Adrenal gland (tissue), 12 donors: ENCODE results near the gene IQSEC3. TPM values are rescaled to one million over a fixed set of nuclear protein-coding genes. Genes with fewer than 3 reads are reported as not detected.
A peak's percentile ranks its signal among the peaks of the same experiment; 100 is the strongest.
"Not testable (repeated sequence)": the region's sequence is repeated elsewhere in the genome, so short reads cannot be mapped to it uniquely, and the experiment has no call there.

Experiments used
- DNase-seq, 7 donors: peaks; one replicate each; pipeline ENCODE4 v3.0.0-alpha.2; 2019 to 2020
- H3K27ac ChIP-seq, 5 donors: fragments of 200-600 bp; sonication (generic) in 4 of 5; 1 replicate in 3 of 5; 2 replicates in 2 of 5; pipeline versions ENCODE4 v1.5.1 to v1.8.0; 2016 to 2020; ENCODE audit warnings: mild to moderate bottlenecking in 1 of 5
- H3K27me3 ChIP-seq: fragments of 200-600 bp; 2 replicates; pipeline ENCODE4 v1.8.0; 2021
- H3K36me3 ChIP-seq, 2 donors: fragments of 200-600 bp; replicated peaks in 1 of 2; 1 replicate in 1 of 2; 2 replicates in 1 of 2; pipeline versions ENCODE4 v1.5.1 to v1.8.0; 2018 to 2022
- H3K4me1 ChIP-seq, 2 donors: fragments of 200-600 bp; replicated peaks in 1 of 2; 1 replicate in 1 of 2; 2 replicates in 1 of 2; pipeline versions ENCODE4 v1.5.1 to v1.8.0; 2018 to 2021
- H3K4me3 ChIP-seq, 4 donors: fragments of 200-600 bp; sonication (generic) in 3 of 4; one replicate each; pipeline ENCODE4 v1.5.1; 2016 to 2018
- H3K9me3 ChIP-seq, 3 donors: fragments of 200-600 bp; sonication (generic) in 1 of 3; replicated peaks in 1 of 3; 1 replicate in 2 of 3; 2 replicates in 1 of 3; pipeline versions ENCODE4 v1.5.1 to v1.8.0; 2016 to 2021
- POLR2A ChIP-seq, 2 donors: fragments of 450-650 bp; IDR thresholded peaks; one replicate each; pipeline ENCODE4 v1.6.1; 2017; ENCODE audit warnings: antibody characterized with exemption in 2 of 2, mild to moderate bottlenecking in 2 of 2, moderate library complexity in 1 of 2
- WGBS, 4 donors: extraction: QIAGEN DNeasy Blood & Tissue Kit in 2 of 4; methylation state at CpG; one replicate each; pipeline versions ENCODE4 v1.1.5 to v1.1.7; 2013 to 2017; 5-methylcytosine and 5-hydroxymethylcytosine counted together
- intact Hi-C, 2 donors: fragments of 100-400 bp; cut with DNase I; formaldehyde crosslinking; loops; one replicate each; pipeline versions ENCODE4 v1.14.1 to v1.15.0; 2022 to 2023
- polyA plus RNA-seq, 3 donors: library from polyadenylated mRNA; stranded (reverse); fragments of 200-250 nt in 2 of 3; fragments of 350-450 nt in 1 of 3; fragmentation: Illumina TruSeq in 1 of 3; extraction: RNeasy Lipid Tissue Mini Kit (QIAGEN cat#74804) in 1 of 3; gene quantifications; one replicate each; pipeline ENCODE4 v1.2.3, GENCODE V29; 2013 to 2014
- total RNA-seq, 9 donors: library from RNA; depleted of rRNA in 4 of 9; stranded (reverse); fragments of >200 nt in 4 of 9; fragments of 120-200 nt in 1 of 9; fragmentation: NEBNext Ultra II Directional in 1 of 9; extraction: Animal tissue kit (Norgen Biotek cat#: 25700) in 1 of 9; gene quantifications; one replicate each; pipeline versions ENCODE4 v1.1.0 to v1.2.4, GENCODE V29; 2013 to 2023
- TF ChIP-seq, protein P1 (sequence below), 6 experiments: fragments of 450-650 bp in 4 of 6; fragments of 200-600 bp in 2 of 6; sonication (generic) in 1 of 6; IDR thresholded peaks; 1 replicate in 5 of 6; 2 replicates in 1 of 6; pipeline versions ENCODE4 v1.5.1 to v1.8.0; 2016 to 2021; ENCODE audit warnings: antibody characterized with exemption in 6 of 6, mild to moderate bottlenecking in 2 of 6, moderate library complexity in 1 of 6
- donor health status: healthy with polysubstance abuse.
- donor health status: Bipolar disorder and iron deficiency.
- donor health status: DM: yes; HTN: yes; CAD: no.
- donor health status: DM: no; HTN: no; CAD: no.
- donor health status: DM: no; HTN: no; CAD: no.
- donor health status: DM: yes; HTN: yes; CAD: no.

IQSEC3 gene
- total and polyA plus RNA-seq, 12 donors = 0.13 to 6.3 (median 1.00) TPM

DNA sequence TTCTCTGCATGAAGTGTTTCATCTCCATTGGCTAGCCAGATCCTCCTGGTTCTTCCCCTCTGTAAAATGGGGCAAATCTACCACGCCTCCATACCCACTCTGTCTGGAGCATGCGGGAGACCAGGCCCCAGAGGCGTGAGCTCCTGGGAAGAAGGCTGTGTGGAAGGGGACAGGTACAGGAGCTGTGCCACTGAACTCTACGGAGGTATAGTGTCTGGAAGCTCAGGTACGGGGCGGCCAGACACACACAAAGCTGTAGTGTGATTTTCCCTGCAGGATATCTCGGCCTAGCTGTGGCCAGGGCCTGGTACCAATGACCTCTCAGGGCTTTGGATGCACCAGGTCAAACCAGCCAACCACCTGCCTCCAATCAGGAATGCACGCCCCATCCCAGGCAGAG lies 10.0 kb downstream of the IQSEC3 start:
- intact Hi-C loops, H3K4me1 ChIP-seq, H3K36me3 ChIP-seq, H3K9me3 ChIP-seq, H3K27ac ChIP-seq, H3K4me3 ChIP-seq, DNase-seq: not testable (repeated sequence)
- WGBS, 4 donors = 87 to 96% (median 93%) methylated on average over 6 to 8 of the region's 8 CpGs
- H3K27me3 ChIP-seq = peaks cover 12% of the 10 kb centered on the region

DNA sequence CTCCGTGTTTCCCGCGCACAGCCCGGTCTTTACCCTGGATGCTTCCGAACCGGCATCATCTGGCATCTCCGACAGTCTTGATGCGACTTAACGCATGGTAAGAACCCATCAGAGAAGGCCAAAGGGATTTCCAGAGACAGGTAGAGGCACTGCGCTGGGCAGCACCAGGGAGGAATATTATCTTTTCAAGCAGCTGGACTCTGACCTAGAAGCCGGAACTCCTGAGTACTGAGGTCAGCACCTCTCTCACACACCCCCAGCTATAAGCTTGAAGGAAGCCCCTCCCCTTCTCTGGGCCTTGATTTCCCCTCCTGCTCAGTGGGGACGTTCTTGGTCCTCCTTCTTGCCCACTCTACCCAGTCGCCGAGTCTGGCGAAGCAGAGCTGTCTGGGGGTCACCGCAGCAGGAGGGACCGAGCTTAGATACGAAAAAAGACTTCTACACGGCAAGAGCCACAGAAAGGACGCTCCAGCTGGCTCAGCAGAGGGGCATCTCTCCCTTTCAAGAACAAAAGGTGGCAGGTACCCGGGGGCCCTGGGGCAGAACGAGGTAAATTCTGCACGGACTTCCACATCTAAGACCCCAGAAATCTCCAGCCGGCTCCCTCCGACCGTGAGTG lies 10.6 kb downstream of the IQSEC3 start:
- H3K4me3 ChIP-seq, H3K9me3 ChIP-seq, intact Hi-C loops, H3K27ac ChIP-seq, DNase-seq, H3K36me3 ChIP-seq, H3K4me1 ChIP-seq: not testable (repeated sequence)
- peaks cover 12% of the 10 kb centered on the region for H3K27me3 ChIP-seq
- WGBS, 4 donors = 78 to 87% (median 81%) methylated on average over 10 to 11 of the region's 26 CpGs

DNA sequence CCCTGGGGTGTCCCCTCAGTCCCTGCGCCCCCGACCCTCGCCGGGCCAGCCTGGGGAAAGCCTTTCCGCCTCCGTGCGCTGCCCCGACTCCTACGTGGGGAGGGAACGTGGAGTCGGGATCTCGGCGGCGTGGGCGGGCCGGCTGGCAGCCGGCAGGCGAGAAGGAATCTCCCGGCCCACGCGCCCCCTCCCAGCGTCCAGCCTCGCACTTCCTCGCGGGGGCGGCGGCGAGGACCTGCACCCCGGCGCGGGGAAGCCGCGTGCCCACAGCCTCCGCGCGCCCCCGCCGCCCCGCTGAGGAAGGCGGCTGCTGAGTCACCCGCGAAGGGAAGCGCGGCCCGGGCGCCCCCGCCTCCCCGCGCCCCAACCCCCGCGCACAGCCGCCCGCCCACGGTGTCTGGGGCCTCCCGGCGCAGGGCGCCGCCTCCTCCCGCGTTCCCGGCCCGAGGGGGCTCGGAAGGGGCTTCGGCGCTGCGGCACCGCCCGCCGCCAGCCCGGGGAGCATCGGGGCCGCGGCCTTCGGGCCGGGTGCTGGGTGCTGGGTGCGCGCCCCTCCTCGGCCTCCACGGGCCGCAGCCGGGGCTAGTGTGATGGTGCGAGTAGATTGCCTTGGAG lies 11.3 kb downstream of the IQSEC3 start:
- H3K27me3 ChIP-seq = peaks cover 12% of the 10 kb centered on the region
- DNase-seq, H3K36me3 ChIP-seq, H3K4me1 ChIP-seq, intact Hi-C loops, H3K27ac ChIP-seq, H3K9me3 ChIP-seq: not testable (repeated sequence)
- peak overlapping the region in 1 of 4 donors; percentile 49 for H3K4me3 ChIP-seq
- 1 to 10% (median 2%) methylated on average over 2 to 69 of the region's 82 CpGs for WGBS, 4 donors

DNA sequence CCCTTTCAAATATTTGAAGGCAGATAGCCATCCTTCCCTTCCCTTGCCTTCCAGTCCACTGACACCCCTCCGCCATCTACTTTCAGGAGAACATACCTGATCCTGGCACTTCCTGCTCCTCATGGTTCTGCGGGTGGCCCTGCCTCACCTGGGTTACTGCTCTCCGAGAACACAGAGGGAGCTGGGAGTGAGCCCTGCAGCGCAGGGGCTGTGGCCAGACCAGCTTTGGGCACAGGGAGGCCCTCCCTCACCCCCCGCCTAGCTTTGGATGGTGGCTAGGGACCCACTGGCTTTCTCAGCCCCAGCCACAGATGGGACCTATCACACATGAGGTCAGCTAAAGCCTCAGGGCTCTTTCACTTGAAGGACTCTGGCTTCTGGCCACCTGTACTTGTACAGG lies 12.4 kb downstream of the IQSEC3 start:
- no peak for DNase-seq
- no peaks in the 10 kb centered on the region for H3K4me1 ChIP-seq
- H3K36me3 ChIP-seq = no peaks in the 10 kb centered on the region
- no peak for TF ChIP-seq POLR2A (IDR thresholded peaks at IDR 0.05)
- TF ChIP-seq, protein P1, sequence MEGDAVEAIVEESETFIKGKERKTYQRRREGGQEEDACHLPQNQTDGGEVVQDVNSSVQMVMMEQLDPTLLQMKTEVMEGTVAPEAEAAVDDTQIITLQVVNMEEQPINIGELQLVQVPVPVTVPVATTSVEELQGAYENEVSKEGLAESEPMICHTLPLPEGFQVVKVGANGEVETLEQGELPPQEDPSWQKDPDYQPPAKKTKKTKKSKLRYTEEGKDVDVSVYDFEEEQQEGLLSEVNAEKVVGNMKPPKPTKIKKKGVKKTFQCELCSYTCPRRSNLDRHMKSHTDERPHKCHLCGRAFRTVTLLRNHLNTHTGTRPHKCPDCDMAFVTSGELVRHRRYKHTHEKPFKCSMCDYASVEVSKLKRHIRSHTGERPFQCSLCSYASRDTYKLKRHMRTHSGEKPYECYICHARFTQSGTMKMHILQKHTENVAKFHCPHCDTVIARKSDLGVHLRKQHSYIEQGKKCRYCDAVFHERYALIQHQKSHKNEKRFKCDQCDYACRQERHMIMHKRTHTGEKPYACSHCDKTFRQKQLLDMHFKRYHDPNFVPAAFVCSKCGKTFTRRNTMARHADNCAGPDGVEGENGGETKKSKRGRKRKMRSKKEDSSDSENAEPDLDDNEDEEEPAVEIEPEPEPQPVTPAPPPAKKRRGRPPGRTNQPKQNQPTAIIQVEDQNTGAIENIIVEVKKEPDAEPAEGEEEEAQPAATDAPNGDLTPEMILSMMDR (IDR thresholded peaks at IDR 0.05) = no peak
- 87 to 98% (median 92%) methylated on average over 3 to 5 of the region's 5 CpGs for WGBS, 4 donors
- intact Hi-C loops = no loop called here
- no peak overlapping the region for H3K4me3 ChIP-seq
- no peak overlapping the region for H3K27ac ChIP-seq
- peaks cover 12% of the 10 kb centered on the region for H3K27me3 ChIP-seq
- H3K9me3 ChIP-seq = no peaks in the 10 kb centered on the region

DNA sequence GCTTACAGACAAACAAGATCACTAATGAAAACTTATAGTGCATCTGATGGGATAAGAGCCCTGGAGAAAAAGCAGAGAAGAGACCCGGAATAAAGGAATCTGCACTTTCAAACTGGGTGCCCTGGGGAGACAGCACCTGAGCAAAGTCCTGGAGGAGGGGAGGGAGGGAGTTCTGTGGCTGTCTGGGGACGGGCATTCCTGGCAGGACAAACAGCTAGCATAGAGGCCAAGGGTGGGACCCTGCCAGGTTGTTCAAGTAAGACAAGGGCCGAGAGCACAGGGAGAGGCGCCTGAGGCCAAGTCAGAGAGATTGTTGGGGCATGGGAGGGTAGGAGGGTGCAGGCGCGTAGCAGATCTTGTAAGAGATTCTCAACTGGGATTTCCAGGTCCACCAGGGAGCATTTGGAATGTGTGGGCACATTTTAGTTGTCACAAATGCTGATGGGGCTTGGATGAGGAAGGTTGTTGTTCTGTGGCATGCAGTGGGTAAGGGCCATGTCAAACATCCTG lies 14.2 kb downstream of the IQSEC3 start:
- TF ChIP-seq, protein P1 (IDR thresholded peaks at IDR 0.05) = no peak
- TF ChIP-seq POLR2A (IDR thresholded peaks at IDR 0.05) = no peak
- no peak overlapping the region for H3K27ac ChIP-seq
- intact Hi-C loops = no loop called here
- peaks cover 12% of the 10 kb centered on the region for H3K27me3 ChIP-seq
- no peaks in the 10 kb centered on the region for H3K4me1 ChIP-seq
- H3K9me3 ChIP-seq = no peaks in the 10 kb centered on the region
- DNase-seq = no peak
- WGBS, 4 donors = 76 to 91% (median 85%) methylated on average over 6 of the region's 6 CpGs
- H3K36me3 ChIP-seq = no peaks in the 10 kb centered on the region
- no peak overlapping the region for H3K4me3 ChIP-seq

DNA sequence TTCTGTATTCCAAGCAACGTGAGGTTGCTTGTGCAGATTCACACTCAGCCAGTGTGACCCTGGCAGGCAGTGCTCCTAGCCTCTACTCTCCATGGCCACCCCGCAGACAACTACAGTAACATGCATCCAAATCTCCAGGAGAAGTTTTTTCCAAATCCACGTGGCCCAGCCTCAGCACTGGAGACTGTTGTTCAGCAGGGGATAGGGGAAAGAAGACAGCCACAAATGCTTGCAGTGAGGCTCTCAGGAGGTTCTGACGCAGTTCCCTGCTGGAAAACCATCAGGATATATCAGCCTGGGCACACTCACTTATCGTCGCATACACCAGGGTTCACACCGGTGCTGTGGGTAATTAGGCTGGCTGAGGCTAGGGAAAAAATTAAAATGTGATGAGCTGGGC lies 16.2 kb downstream of the IQSEC3 start:
- Histone ChIP-seq H3K36me3 (no peaks in the 10 kb centered on the region), H3K9me3 (no peaks in the 10 kb centered on the region), H3K27ac (no peak overlapping the region), H3K27me3 (peaks cover 9% of the 10 kb centered on the region), H3K4me3 (no peak overlapping the region), H3K4me1 (no peaks in the 10 kb centered on the region)
- TF ChIP-seq, protein P1 (IDR thresholded peaks at IDR 0.05) = no peak
- TF ChIP-seq POLR2A (IDR thresholded peaks at IDR 0.05) = no peak
- intact Hi-C loops = no loop called here
- no peak for DNase-seq
- 63 to 87% (median 70%) methylated on average over 7 of the region's 7 CpGs for WGBS, 4 donors
